ENCODE results near the gene NEGR1. TPM values are rescaled to one million over a fixed set of nuclear protein-coding genes. Genes with fewer than 3 reads are reported as not detected.
A peak's percentile ranks its signal among the peaks of the same experiment; 100 is the strongest.

Gene NEGR1
- total and polyA plus RNA-seq, 12 donors: 2.3 to 18.3 (median 5.2) TPM

GRCh38 chr1:71414179-71414578 lies 868.2 kb downstream of the NEGR1 start:
- H3K9me3 ChIP-seq: no peaks in the 10 kb centered on the region
- no peak for ATAC-seq
- WGBS, 2 donors: 44 to 46% methylated on average over 2 of the region's 2 CpGs
- TF ChIP-seq CTCF (IDR thresholded peaks at IDR 0.05): no peak
- H3K27me3 ChIP-seq: no peaks in the 10 kb centered on the region
- no peak overlapping the region for H3K4me3 ChIP-seq
- no peak overlapping the region for H3K27ac ChIP-seq
- DNase-seq: no peak
- intact Hi-C loops (cut with DNase I): no loop called here
- H3K36me3 ChIP-seq: no peaks in the 10 kb centered on the region
- peaks cover 0 to 12% (median 0%) of the 10 kb centered on the region in 9 donors for H3K4me1 ChIP-seq

- Histone ChIP-seq H3K27me3 (no peaks in the 10 kb centered on the region), H3K27ac (peak overlapping the region in 1 of 10 donors; percentile 44), H3K36me3 (no peaks in the 10 kb centered on the region), H3K9me3 (no peaks in the 10 kb centered on the region), H3K4me1 (peaks cover 0 to 12% (median 0%) of the 10 kb centered on the region in 9 donors), H3K4me3 (no peak overlapping the region)
- WGBS, 2 donors: 40 to 45% methylated on average over 3 of the region's 3 CpGs
- DNase-seq (no peak), ATAC-seq (no peak)
- no peak for TF ChIP-seq CTCF (IDR thresholded peaks at IDR 0.05)
- intact Hi-C loops (cut with DNase I): no loop called here
Observed at GRCh38 chr1:71413441-71414175, 868.7 kb downstream of the NEGR1 start.

DNA sequence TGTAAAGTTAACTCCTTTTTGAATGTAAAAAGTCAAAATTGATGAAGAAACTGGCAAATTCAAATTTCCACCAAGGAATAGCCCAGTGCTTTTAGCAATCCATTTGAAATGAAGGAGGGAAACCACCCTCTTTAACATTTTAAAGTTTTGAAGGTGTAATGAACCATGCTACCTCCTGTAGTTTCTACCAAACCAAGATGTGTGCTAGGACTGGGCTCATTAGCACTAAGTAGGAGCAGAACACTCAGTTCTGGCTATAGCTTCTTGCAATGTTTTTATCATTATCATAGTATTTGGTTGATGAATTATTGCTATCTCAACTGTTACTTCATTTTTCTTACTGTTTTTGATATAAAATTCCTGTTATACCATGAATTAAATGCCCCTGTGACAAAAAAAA lies 882.3 kb downstream of the NEGR1 start:
- intact Hi-C loops (cut with DNase I): no loop called here

GRCh38 chr1:71399594-71399993 lies 882.7 kb downstream of the NEGR1 start:
- DNase-seq: no peak
- H3K36me3 ChIP-seq: no peaks in the 10 kb centered on the region
- no peak overlapping the region for H3K27ac ChIP-seq
- no peak overlapping the region for H3K4me3 ChIP-seq
- no peak for TF ChIP-seq CTCF (IDR thresholded peaks at IDR 0.05)
- H3K9me3 ChIP-seq: peaks cover 0 to 8% (median 0%) of the 10 kb centered on the region in 11 donors
- no peaks in the 10 kb centered on the region for H3K27me3 ChIP-seq
- no peak for ATAC-seq
- WGBS, 2 donors: 55 to 57% methylated on average over 2 of the region's 2 CpGs
- intact Hi-C loops (cut with DNase I): no loop called here
- no peaks in the 10 kb centered on the region for H3K4me1 ChIP-seq

More for the DNA sequence above, 882.3 kb downstream of the NEGR1 start:
- no peak for DNase-seq
- H3K27me3 ChIP-seq: no peaks in the 10 kb centered on the region
- H3K4me1 ChIP-seq: no peaks in the 10 kb centered on the region
- H3K4me3 ChIP-seq: no peak overlapping the region
- H3K36me3 ChIP-seq: no peaks in the 10 kb centered on the region
- ATAC-seq: no peak
- peaks cover 0 to 4% (median 0%) of the 10 kb centered on the region in 11 donors for H3K9me3 ChIP-seq
- TF ChIP-seq CTCF (IDR thresholded peaks at IDR 0.05): no peak
- no peak overlapping the region for H3K27ac ChIP-seq

Data from heart right ventricle (tissue), 16 donors.